T-helper 1 cell treated with Interleukin-12 subunit alpha and Interleukin-12 subunit beta and Interleukin-4 antibody, amounts not matched to agents 30 ng/mL and 1 ng/mL, for 36 hours (primary cell): Measurements from ENCODE around the gene AEN. TPM values are rescaled to one million over a fixed set of nuclear protein-coding genes. Genes with fewer than 3 reads are reported as not detected.

ENCODE experiments used
- intact Hi-C: fragments of 100-400 bp; cut with micrococcal nuclease; formaldehyde crosslinking; loops from one replicate; pipeline ENCODE4 v1.15.1; 2024
- total RNA-seq: library from RNA; stranded (reverse); gene quantifications from 2 replicates; pipeline ENCODE4 v1.2.3, GENCODE V29; 2022

The AEN gene
- total RNA-seq, 1 donor from 2014 or later, result 58.2 TPM

DNA sequence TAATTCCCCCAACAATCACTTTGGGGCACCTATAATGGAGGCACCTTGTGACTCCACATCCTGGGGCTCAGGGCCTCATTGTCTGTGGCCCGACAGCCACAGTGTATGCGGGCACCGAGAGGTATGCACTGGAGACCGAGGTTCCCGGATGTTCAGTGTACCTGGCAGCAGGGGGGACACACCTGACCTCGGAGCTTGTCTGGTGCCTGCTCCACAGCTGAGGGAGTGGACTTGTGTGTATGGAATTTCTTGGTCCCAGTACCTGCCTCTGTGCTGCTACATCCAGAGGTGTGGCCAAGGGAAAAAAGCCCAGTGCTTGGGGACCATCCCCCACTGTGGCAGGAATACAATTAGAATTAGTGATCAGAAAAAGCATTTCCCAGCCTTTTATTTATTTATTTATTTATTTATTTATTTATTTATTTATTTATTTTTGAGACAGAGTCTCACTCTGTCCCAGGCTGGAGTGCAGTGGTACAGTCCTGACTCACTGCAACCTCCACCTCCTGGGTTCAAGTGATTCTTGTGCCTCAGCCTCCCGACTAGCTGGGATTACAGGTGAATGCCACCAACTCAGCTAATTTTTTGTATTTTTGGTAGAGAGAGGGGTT, 8.8 kb upstream of the AEN start:
- intact Hi-C loops, result no loop called here

DNA sequence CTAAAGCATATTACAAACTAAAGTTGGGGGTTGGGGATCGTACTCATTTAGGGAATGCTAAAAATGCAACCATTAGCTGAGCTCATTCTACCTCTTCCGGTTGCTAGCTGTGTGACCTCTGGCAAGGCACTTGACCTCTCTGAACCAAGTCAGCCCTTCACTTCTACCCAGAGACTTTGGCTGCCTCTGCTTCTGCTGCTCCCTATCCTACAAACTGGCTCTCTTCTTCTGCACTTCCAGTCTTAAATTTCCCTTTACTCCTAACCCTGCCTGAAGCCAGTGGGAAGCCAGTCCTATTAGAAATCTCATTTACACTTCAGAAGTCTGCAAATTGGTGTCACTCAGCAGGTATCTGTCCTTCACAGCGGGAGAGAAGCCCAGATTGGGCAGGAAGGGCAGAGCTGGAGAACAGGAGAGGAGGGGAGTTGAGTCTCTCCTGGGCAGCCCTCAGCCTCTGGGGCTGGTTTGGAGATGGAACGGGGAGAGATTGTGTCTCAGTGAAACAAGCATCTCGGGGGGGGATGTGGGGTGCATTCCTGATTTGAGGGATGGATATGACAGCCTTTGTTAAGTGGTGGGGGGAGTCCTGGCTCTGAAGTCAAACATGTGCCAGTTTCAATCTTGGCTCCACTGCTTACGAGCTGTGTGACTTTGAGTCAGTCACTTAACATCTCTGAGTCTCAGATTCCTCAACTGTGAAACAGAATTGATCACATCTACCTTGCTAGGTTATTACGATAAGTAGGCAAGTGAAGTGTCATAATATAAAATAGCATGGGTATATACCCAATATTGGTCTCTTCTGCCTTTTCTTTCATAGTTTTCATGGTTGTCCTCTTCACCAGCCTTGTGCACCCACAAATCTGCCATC, 7.8 kb upstream of the AEN start:
- intact Hi-C loops, result no loop called here

- intact Hi-C loops, result no loop called here
Measured at GRCh38 chr15:88615303-88616107, 5.6 kb upstream of the AEN start.

GRCh38 chr15:88616240-88616639, 4.9 kb upstream of the AEN start:
- intact Hi-C loops, result no loop called here

DNA sequence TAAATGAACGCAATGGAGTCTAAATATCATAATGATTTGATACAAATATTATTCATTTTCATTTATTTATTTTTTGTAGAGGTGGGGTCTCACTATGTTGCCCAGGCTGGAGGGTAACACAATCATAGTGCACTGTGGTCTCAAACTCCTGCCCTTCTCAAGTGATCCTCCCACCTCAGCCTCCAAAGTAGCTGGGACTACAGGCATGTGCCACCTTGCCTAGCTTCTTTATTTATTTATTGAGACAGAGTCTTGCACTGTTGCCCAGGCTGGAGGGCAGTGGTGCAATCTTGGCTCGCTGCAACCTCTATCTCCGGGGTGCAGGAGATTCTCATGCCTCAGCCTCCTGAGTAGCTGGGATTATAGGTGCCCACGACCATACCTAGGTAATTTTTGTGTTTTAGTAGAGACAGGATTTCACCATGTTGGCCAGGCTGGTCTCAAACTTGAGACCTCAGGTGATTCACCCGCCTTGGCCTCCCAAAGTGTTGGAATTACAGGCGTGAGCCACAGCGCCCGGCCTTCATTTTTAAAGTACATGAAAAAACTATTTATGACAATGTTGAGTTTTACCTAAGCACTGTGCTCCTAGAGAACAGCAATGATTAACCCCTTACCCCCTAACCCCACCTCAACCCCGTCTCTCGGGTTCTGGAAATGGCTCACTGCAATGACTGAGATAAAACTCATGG, 4.0 kb upstream of the AEN start:
- intact Hi-C loops, result no loop called here

- intact Hi-C loops, result no loop called here
Measured at GRCh38 chr15:88617790-88618189, 3.4 kb upstream of the AEN start.

GRCh38 chr15:88618686-88619085, 2.5 kb upstream of the AEN start:
- intact Hi-C loops, result no loop called here

GRCh38 chr15:88619796-88620195, 1.3 kb upstream of the AEN start:
- intact Hi-C loops, result loop anchor here (1.0 to 5.0 kb wide), 6 partner anchors 47 to 1273 kb away; partner anchors contain the start of genes ABHD2, AP3S2, FANCI and POLG

DNA sequence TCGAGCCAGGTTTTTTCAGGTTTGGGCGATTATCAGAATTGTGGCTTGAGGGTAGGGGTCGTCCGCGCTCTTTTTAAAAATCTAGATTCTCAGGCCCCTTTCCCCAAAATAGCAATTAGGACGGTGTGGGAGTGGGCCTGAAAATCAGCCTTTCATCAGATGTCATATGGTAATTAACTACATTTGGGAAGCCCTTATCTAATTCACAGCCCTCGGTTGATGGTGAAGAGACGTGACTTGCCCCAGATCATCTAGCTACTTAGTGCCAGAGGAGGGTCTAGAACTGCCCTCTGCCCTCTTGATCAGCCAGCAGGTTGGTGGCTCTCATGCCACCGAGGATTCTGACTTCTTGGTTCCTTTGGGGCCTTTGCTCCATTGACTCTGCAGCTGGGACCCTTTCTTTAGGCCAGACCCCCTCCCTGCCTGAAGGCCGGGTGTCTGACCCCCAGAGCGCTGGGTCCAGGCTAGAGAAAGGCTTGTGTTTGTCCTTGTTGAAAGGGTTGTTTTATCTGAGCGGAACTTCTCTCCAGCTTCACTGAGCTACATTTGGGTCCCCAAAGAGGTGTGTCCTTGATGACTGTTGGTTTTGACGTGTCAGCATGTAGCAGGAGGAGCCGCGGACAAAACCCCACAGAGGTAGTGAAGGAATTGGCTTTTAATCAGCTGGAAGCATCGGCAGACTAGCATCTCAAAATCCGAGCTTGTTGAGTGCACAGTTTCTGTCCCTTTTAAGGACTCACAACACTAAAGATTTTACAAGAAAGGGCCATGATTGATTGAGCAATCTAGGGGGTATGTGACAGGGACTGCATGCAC, 857 bp downstream of the AEN start:
- intact Hi-C loops, result loop anchor here (1.0 to 5.0 kb wide), 7 partner anchors 76 to 1270 kb away; partner anchors contain the start of genes ABHD2, AP3S2, DET1 and FANCI

DNA sequence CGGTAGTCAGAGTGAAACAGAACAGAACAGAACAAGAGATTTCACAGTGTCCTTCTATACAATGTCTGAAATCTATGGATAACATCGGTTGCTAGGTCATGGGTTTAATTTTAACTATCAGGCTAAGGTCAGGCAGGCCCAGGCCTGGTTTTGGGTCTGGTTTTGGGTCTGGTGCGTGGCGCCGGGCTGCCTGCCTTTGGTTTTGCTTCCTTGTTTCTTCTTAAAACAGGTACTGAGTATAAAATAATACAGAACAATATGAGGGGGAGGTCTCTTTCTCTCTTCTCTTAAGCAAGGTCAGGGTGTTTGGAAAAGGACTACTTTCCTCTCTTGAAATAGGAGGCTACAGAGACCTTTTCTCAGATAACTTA, 1.4 kb downstream of the AEN start:
- intact Hi-C loops, result loop anchor here (5.0 kb wide), 4 partner anchors 620 to 1270 kb away; partner anchors contain the start of genes AP3S2, FANCI, POLG and TICRR

GRCh38 chr15:88623061-88623460, 1.9 kb downstream of the AEN start:
- intact Hi-C loops, result loop anchor here (5.0 kb wide), 4 partner anchors 619 to 1269 kb away; partner anchors contain the start of genes AP3S2, FANCI, POLG and TICRR

GRCh38 chr15:88623632-88624031, 2.5 kb downstream of the AEN start:
- intact Hi-C loops, result loop anchor here (1.0 to 5.0 kb wide), 12 partner anchors 15 to 1269 kb away; partner anchors contain the start of genes AP3S2, FANCI, POLG and TICRR

GRCh38 chr15:88624156-88624970, 3.2 kb downstream of the AEN start:
- intact Hi-C loops, result loop anchor here (1.0 to 5.0 kb wide), 12 partner anchors 14 to 1268 kb away; partner anchors contain the start of genes AP3S2, FANCI, POLG and TICRR

DNA sequence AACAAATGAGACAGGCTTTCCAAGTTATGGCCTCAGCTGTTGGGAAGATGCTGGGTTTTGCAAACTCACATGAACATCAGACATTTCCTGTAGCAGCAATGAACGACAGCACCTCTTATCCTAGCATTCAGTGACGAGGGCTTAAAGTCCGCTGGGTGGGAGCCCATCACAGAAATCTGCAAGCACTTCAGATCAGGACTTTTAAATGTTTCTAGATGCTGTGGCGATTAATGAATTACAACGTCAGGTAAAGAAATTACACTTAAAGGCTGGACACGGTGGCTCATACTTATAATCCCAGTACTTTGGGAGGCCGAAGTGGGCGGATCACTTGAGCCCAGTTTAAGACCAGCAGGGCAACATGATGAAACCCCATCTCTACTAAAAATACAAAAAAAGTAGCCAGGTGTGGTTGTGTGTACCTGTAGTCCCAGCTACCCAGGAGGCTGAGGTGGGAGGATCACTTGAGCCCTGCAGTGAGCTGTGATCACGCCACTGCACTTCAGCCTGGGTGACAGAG, 3.9 kb downstream of the AEN start:
- intact Hi-C loops, result loop anchor here (1.0 to 5.0 kb wide), 12 partner anchors 13 to 1267 kb away; partner anchors contain the start of genes AP3S2, FANCI, POLG and TICRR

- intact Hi-C loops, result no loop called here
Measured at GRCh38 chr15:88625943-88626741, 5.0 kb downstream of the AEN start.

- intact Hi-C loops, result loop anchor here (1.0 kb wide), 1 partner anchor 8 kb away; no protein-coding TSS in a partner anchor
Measured at GRCh38 chr15:88627463-88627862, 6.3 kb downstream of the AEN start.

DNA sequence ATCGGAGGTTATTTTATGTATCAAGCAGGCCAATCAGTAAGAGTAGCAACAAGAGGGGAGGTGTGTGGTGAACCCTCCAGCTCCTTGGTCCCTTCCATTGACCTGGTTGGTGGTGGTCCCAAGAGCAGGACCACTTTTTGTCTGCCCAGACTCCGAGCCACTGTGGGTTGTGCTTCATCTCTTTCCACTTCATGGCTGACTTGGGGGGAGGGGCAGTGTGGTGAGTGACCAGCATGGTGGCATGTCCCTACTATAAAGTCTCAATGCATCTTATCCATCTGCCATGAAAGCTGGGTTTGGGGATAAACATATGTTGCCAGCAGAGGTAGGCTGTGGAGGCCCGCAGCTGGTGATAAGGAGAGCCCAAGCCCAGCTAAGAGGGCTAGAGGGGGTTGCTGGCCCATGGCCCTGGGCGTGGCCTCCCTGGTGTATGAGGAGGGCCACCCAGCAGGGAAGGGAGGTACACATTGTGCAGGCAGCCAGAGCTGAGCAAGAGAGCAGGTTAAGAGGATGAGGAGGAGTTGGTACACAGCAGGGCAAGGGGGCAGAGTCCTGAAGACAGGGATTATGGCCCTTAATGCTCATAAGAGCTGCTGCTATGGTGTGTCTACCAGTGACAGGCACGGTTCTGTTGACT, 7.0 kb downstream of the AEN start:
- intact Hi-C loops, result no loop called here
